GM12878 (cell line): ENCODE results near the gene DRD1. TPM values are rescaled to one million over a fixed set of nuclear protein-coding genes. Genes with fewer than 3 reads are reported as not detected.

Experiments used
- ATAC-seq: fragments of 200-7000 bp; cut with Tn5 transposase; 3 replicates; pipeline ENCODE4 v1.9.1; 2020; ENCODE audit warnings: mild to moderate bottlenecking, moderate library complexity
- BruUV-seq: library from RNA; stranded (reverse); fragments of 400-500 nt; replicated peaks from 2 replicates; lab custom pipeline; 2021; lab: Mats Ljungman, UMichigan
- CTCF ChIA-PET: fragments of 300-600 bp; sonication (Branson Sonifier 250); formaldehyde crosslinking; extraction: SDS; loops from one replicate; lab custom pipeline; 2021; ENCODE audit warnings: inconsistent platforms; lab: Yijun Ruan, JAX
- POLR2A ChIA-PET: fragments of 350-600 bp; formaldehyde crosslinking; extraction: SDS; loops from one replicate; lab custom pipeline; 2021; ENCODE audit warnings: inconsistent platforms; lab: Charles Lee
- RAD21 ChIA-PET: fragments of 300-600 bp; sonication (Branson Sonifier 250); formaldehyde crosslinking; loops from one replicate; lab custom pipeline; 2023; ENCODE audit warnings: antibody characterized with exemption; ENCODE audit not compliant: unreplicated experiment; lab: Charles Lee
- SMC1A ChIA-PET: fragments of 300-600 bp; sonication (Branson Sonifier 250); formaldehyde crosslinking; loops from one replicate; lab custom pipeline; 2023; ENCODE audit not compliant: unreplicated experiment, uncharacterized antibody; lab: Charles Lee
- DNase-seq: peaks from one replicate; pipeline ENCODE4 v3.0.0-alpha.2; 2011; ENCODE audit warnings: low read depth, low spot score
- FAIRE-seq: peaks from 3 replicates; lab custom pipeline; 2011; peaks lifted over from hg19 to GRCh38; lab: Jason Lieb, UNC
- H2AFZ ChIP-seq: 2 replicates; pipeline ENCODE4 v1.6.0; 2011; ENCODE audit warnings: low read depth, low read length, control low read depth; ENCODE audit not compliant: control insufficient read depth
- H3K27ac ChIP-seq: 2 replicates; pipeline ENCODE4 v1.5.1; 2011; ENCODE audit warnings: control low read depth; ENCODE audit not compliant: control insufficient read depth, insufficient read depth
- H3K27me3 ChIP-seq, 2 experiments: replicated peaks in 1 of 2; 2 replicates each; pipeline versions ENCODE4 v1.6.0 to v1.6.1; 2011; ENCODE audit warnings: low read length in 1 of 2; ENCODE audit not compliant: control insufficient read depth in 2 of 2, insufficient read depth in 2 of 2
- H3K36me3 ChIP-seq, 2 experiments: 2 replicates each; pipeline ENCODE4 v1.5.1; 2011; ENCODE audit warnings: low read length in 1 of 2; ENCODE audit not compliant: control insufficient read depth in 2 of 2, insufficient read depth in 2 of 2
- H3K4me1 ChIP-seq: 2 replicates; pipeline ENCODE4 v1.6.1; 2011; ENCODE audit warnings: mild to moderate bottlenecking, low read length, moderate library complexity, mixed read lengths; ENCODE audit not compliant: control insufficient read depth, insufficient read depth
- H3K4me2 ChIP-seq: 2 replicates; pipeline ENCODE4 v1.6.0; 2011; ENCODE audit warnings: control low read depth; ENCODE audit not compliant: control insufficient read depth, insufficient read depth
- H3K4me3 ChIP-seq: fragments of 200-600 bp; sonication (generic); 2 replicates; pipeline ENCODE4 v1.5.1; 2016
- H3K79me2 ChIP-seq: 2 replicates; pipeline ENCODE4 v1.6.0; 2011; ENCODE audit warnings: low read length; ENCODE audit not compliant: control insufficient read depth, insufficient read depth
- H3K9ac ChIP-seq: 2 replicates; pipeline ENCODE4 v1.8.0; 2011; ENCODE audit warnings: low read length, control low read depth, mixed read lengths; ENCODE audit not compliant: control insufficient read depth, insufficient read depth
- H3K9me3 ChIP-seq: replicated peaks from 3 replicates; pipeline ENCODE4 v1.5.1; 2011; ENCODE audit warnings: mild to moderate bottlenecking, low read length; ENCODE audit not compliant: control insufficient read depth, insufficient read depth
- H4K20me1 ChIP-seq: 2 replicates; pipeline ENCODE4 v1.6.0; 2011; ENCODE audit not compliant: control insufficient read depth, insufficient read depth
- BHLHE40 ChIP-seq, 2 experiments: fragments of 450-650 bp in 1 of 2; IDR thresholded peaks; 2 replicates each; pipeline ENCODE4 v1.6.1; 2011 to 2017; ENCODE audit warnings: low read depth in 2 of 2, borderline replicate concordance in 1 of 2, improper control_type of control experiment in 1 of 2, low read length in 1 of 2, mild to moderate bottlenecking in 1 of 2
- CEBPZ ChIP-seq: fragments of 150-350 bp; IDR thresholded peaks from 2 replicates; pipeline ENCODE4 v1.6.1; 2016; ENCODE audit warnings: low read depth, low read length
- HCFC1 ChIP-seq: fragments of 150-350 bp; IDR thresholded peaks from 2 replicates; pipeline ENCODE4 v1.6.1; 2014; ENCODE audit warnings: low read length
- JUNB ChIP-seq: IDR thresholded peaks from 2 replicates; pipeline ENCODE4 v1.6.1; 2016; ENCODE audit warnings: antibody characterized with exemption, mild to moderate bottlenecking
- SUZ12 ChIP-seq: fragments of 200-600 bp; sonication (generic); IDR thresholded peaks from one replicate; pipeline ENCODE4 v1.6.1; 2018; ENCODE audit warnings: antibody characterized with exemption, mild to moderate bottlenecking; ENCODE audit not compliant: unreplicated experiment
- TAF1 ChIP-seq: IDR thresholded peaks from 2 replicates; pipeline ENCODE4 v1.6.1; 2011; ENCODE audit warnings: mild to moderate bottlenecking, low read depth, low read length, borderline replicate concordance
- TBL1XR1 ChIP-seq: IDR thresholded peaks from 2 replicates; pipeline ENCODE4 v1.6.1; 2012; ENCODE audit warnings: low read depth, low read length, improper control_type of control experiment
- TCF12 ChIP-seq: IDR thresholded peaks from 2 replicates; pipeline ENCODE4 v1.6.1; 2011; ENCODE audit warnings: low read depth, mild to moderate bottlenecking, low read length
- ZBED1 ChIP-seq: IDR thresholded peaks from 2 replicates; pipeline ENCODE4 v1.6.1; 2016; ENCODE audit warnings: borderline replicate concordance
- ZNF384 ChIP-seq: IDR thresholded peaks from 2 replicates; pipeline ENCODE4 v1.6.1; 2012; ENCODE audit warnings: low read depth, mild to moderate bottlenecking, low read length, improper control_type of control experiment, borderline replicate concordance
- ZNF622 ChIP-seq: fragments of 450-650 bp; IDR thresholded peaks from 2 replicates; pipeline ENCODE4 v1.6.1; 2017; ENCODE audit warnings: mild to moderate bottlenecking, inconsistent platforms
- WGBS: methylation state at CpG from one replicate; pipeline ENCODE4 v1.1.6; 2016; ENCODE audit warnings: low lambda C conversion rate; ENCODE audit not compliant: insufficient replicate concordance, insufficient coverage; ENCODE audit errors: missing lambda C conversion rate; 5-methylcytosine and 5-hydroxymethylcytosine counted together
- in situ Hi-C: fragments of 300-500 bp; cut with MboI; formaldehyde crosslinking; loops from 9 replicates; pipeline ENCODE4 v1.14.3; 2018; ENCODE audit warnings: mixed read lengths
- intact Hi-C: fragments of 100-400 bp; cut with micrococcal nuclease; formaldehyde crosslinking; loops from one replicate; pipeline ENCODE4 v1.14.2; 2022; ENCODE audit not compliant: unreplicated experiment
- polyA plus RNA-seq, 11 experiments: library from polyadenylated mRNA; depleted of rRNA in 4 of 11; unstranded in 6 of 11; stranded (reverse) in 5 of 11; fragments of >200 nt; fragmentation: Nextera tagmentation in 4 of 11; fragmentation: Illumina TruSeq in 1 of 11; extraction: Ambion mirVana in 4 of 11; extraction: Trizol in 1 of 11; gene quantifications; 1 replicate in 1 of 11; 2 replicates in 10 of 11; pipeline versions ENCODE4 v1.2.1 to v1.2.3, GENCODE V29; 2011 to 2016; ENCODE audit warnings: inconsistent platforms in 2 of 11, missing spikeins in 2 of 11, low read depth in 1 of 11
- total RNA-seq, 4 experiments: library from RNA; depleted of rRNA in 3 of 4; stranded (reverse); fragments of >200 nt in 3 of 4; fragmentation: Illumina TruSeq in 1 of 4; extraction: Trizol in 1 of 4; gene quantifications; 2 replicates each; pipeline versions ENCODE4 v1.2.1 to v1.2.3, GENCODE V29; 2013 to 2021
- TF ChIP-seq, protein P1 (sequence below): fragments of 450-650 bp; IDR thresholded peaks from 2 replicates; pipeline ENCODE4 v1.6.1; 2017; ENCODE audit warnings: borderline replicate concordance
- TF ChIP-seq, protein P2 (sequence below): fragments of 450-650 bp; formaldehyde crosslinking; IDR thresholded peaks from 2 replicates; pipeline ENCODE4 v1.4.0; 2020; ENCODE audit warnings: mild to moderate bottlenecking, moderate library complexity

DRD1 gene
- total and polyA plus RNA-seq, 10 of the 15 experiments (the other 5 are each of a cell fraction or from before 2014, with no cell fraction given), result not detected

- no peak for FAIRE-seq
- in situ Hi-C loops, result no loop called here
Measured at GRCh38 chr5:175394601-175395000, 49.4 kb downstream of the DRD1 start.

GRCh38 chr5:175393897-175394296, 50.1 kb downstream of the DRD1 start:
- SMC1A ChIA-PET, result no interaction called here
- TF ChIP-seq CEBPZ (no peak), ZNF384 (no peak), TAF1 (no peak), BHLHE40 (IDR thresholded peaks at IDR 0.05; ENCODE audit: borderline replicate concordance in 1 of 2, low read depth in 2 of 2, low read length in 1 of 2) (no peak)
- TF ChIP-seq, protein P1, sequence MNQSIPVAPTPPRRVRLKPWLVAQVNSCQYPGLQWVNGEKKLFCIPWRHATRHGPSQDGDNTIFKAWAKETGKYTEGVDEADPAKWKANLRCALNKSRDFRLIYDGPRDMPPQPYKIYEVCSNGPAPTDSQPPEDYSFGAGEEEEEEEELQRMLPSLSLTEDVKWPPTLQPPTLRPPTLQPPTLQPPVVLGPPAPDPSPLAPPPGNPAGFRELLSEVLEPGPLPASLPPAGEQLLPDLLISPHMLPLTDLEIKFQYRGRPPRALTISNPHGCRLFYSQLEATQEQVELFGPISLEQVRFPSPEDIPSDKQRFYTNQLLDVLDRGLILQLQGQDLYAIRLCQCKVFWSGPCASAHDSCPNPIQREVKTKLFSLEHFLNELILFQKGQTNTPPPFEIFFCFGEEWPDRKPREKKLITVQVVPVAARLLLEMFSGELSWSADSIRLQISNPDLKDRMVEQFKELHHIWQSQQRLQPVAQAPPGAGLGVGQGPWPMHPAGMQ, result no peak
- TF ChIP-seq, protein P2, sequence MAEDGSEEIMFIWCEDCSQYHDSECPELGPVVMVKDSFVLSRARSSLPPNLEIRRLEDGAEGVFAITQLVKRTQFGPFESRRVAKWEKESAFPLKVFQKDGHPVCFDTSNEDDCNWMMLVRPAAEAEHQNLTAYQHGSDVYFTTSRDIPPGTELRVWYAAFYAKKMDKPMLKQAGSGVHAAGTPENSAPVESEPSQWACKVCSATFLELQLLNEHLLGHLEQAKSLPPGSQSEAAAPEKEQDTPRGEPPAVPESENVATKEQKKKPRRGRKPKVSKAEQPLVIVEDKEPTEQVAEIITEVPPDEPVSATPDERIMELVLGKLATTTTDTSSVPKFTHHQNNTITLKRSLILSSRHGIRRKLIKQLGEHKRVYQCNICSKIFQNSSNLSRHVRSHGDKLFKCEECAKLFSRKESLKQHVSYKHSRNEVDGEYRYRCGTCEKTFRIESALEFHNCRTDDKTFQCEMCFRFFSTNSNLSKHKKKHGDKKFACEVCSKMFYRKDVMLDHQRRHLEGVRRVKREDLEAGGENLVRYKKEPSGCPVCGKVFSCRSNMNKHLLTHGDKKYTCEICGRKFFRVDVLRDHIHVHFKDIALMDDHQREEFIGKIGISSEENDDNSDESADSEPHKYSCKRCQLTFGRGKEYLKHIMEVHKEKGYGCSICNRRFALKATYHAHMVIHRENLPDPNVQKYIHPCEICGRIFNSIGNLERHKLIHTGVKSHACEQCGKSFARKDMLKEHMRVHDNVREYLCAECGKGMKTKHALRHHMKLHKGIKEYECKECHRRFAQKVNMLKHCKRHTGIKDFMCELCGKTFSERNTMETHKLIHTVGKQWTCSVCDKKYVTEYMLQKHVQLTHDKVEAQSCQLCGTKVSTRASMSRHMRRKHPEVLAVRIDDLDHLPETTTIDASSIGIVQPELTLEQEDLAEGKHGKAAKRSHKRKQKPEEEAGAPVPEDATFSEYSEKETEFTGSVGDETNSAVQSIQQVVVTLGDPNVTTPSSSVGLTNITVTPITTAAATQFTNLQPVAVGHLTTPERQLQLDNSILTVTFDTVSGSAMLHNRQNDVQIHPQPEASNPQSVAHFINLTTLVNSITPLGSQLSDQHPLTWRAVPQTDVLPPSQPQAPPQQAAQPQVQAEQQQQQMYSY (CRISPR knock-in tag), result no peak

More at GRCh38 chr5:175394601-175395000, 49.4 kb downstream of the DRD1 start:
- CTCF ChIA-PET, result no interaction called here
- no peaks in the 10 kb centered on the region for H4K20me1 ChIP-seq
- POLR2A ChIA-PET, result no interaction called here
- no peaks in the 10 kb centered on the region for H3K27me3 ChIP-seq
- no peaks in the 10 kb centered on the region for H3K4me1 ChIP-seq
- TF ChIP-seq ZBED1 (no peak), ZNF622 (no peak), JUNB (no peak), SUZ12 (no peak), TBL1XR1 (no peak), HCFC1 (no peak), TCF12 (no peak)
- H3K36me3 ChIP-seq, result no peaks in the 10 kb centered on the region
- no peaks in the 10 kb centered on the region for H3K9me3 ChIP-seq
- ATAC-seq (no peak), DNase-seq (no peak)
- no peak overlapping the region for H3K9ac ChIP-seq
- no TSS peak for BruUV-seq
- H3K79me2 ChIP-seq, result no peaks in the 10 kb centered on the region
- no peak overlapping the region for H3K27ac ChIP-seq
- no peak overlapping the region for H3K4me2 ChIP-seq
- 38% methylated on average over 5 of the region's 5 CpGs for WGBS
- no peak overlapping the region for H2AFZ ChIP-seq
- no peak overlapping the region for H3K4me3 ChIP-seq
- SMC1A ChIA-PET, result no interaction called here
- RAD21 ChIA-PET, result no interaction called here
- intact Hi-C loops, result no loop called here

More at GRCh38 chr5:175393897-175394296, 50.1 kb downstream of the DRD1 start:
- CTCF ChIA-PET, result no interaction called here
- RAD21 ChIA-PET, result no interaction called here
- DNase-seq (no peak), ATAC-seq (no peak), FAIRE-seq (no peak)
- intact Hi-C loops, result no loop called here
- in situ Hi-C loops, result no loop called here
- H4K20me1 ChIP-seq, result no peaks in the 10 kb centered on the region
- H3K27ac ChIP-seq, result no peak overlapping the region
- BruUV-seq, result no TSS peak
- no peaks in the 10 kb centered on the region for H3K4me1 ChIP-seq
- no peaks in the 10 kb centered on the region for H3K27me3 ChIP-seq
- WGBS, result 25% methylated on average over 4 of the region's 4 CpGs
- no peak overlapping the region for H3K4me2 ChIP-seq
- no peaks in the 10 kb centered on the region for H3K9me3 ChIP-seq
- H3K79me2 ChIP-seq, result no peaks in the 10 kb centered on the region
- H2AFZ ChIP-seq, result no peak overlapping the region
- POLR2A ChIA-PET, result no interaction called here
- H3K9ac ChIP-seq, result no peak overlapping the region
- H3K4me3 ChIP-seq, result no peak overlapping the region
- H3K36me3 ChIP-seq, result no peaks in the 10 kb centered on the region
